WTC11 (cell line): Measurements from ENCODE around the gene SLC38A4. TPM values are rescaled to one million over a fixed set of nuclear protein-coding genes. Genes with fewer than 3 reads are reported as not detected.

Source experiments
- ATAC-seq: fragments of 200-7000 bp; cut with Tn5 transposase; 2 replicates; pipeline ENCODE4 v1.10.0; 2021; ENCODE audit warnings: mild to moderate bottlenecking, moderate library complexity
- CTCF ChIA-PET: fragments of 300-600 bp; sonication (Branson Sonifier 250); formaldehyde crosslinking; loops from one replicate; lab custom pipeline; 2021; ENCODE audit warnings: antibody characterized with exemption; lab: Charles Lee
- POLR2A ChIA-PET: fragments of 350-600 bp; sonication (Branson Sonifier 250); formaldehyde crosslinking; loops from one replicate; lab custom pipeline; 2021; ENCODE audit warnings: antibody characterized with exemption; lab: Charles Lee
- DNase-seq: peaks from one replicate; pipeline ENCODE4 v3.0.0; 2021; ENCODE audit warnings: low spot score
- H3K27ac Mint-ChIP-seq: 2 replicates; pipeline ENCODE4 v1.8.0; 2021; ENCODE audit warnings: mixed read lengths
- H3K27me3 Mint-ChIP-seq: 2 replicates; pipeline ENCODE4 v1.8.0; 2021; ENCODE audit warnings: low read depth, mild to moderate bottlenecking, moderate library complexity, mixed read lengths
- H3K36me3 Mint-ChIP-seq: 2 replicates; pipeline ENCODE4 v1.8.0; 2021; ENCODE audit warnings: mixed read lengths
- H3K4me1 Mint-ChIP-seq: 2 replicates; pipeline ENCODE4 v1.8.0; 2022; ENCODE audit warnings: mixed read lengths
- H3K4me3 Mint-ChIP-seq: 2 replicates; pipeline ENCODE4 v1.8.0; 2021; ENCODE audit warnings: mild to moderate bottlenecking, moderate library complexity, mixed read lengths
- H3K9me3 Mint-ChIP-seq: 2 replicates; pipeline ENCODE4 v1.8.0; 2021; ENCODE audit warnings: mixed read lengths
- CDX4 ChIP-seq: fragments of 250-450 bp; sonication (Bioruptor Pico); IDR thresholded peaks from 2 replicates; pipeline ENCODE4 v1.9.0; 2021; ENCODE audit warnings: moderate library complexity, mild to moderate bottlenecking, inconsistent platforms, borderline replicate concordance
- E2F1 ChIP-seq: sonication (generic); formaldehyde crosslinking; IDR thresholded peaks from 2 replicates; pipeline ENCODE4 v1.8.0; 2022; ENCODE audit warnings: mild to moderate bottlenecking, missing genetic modification reagents
- E2F4 ChIP-seq: sonication (generic); formaldehyde crosslinking; IDR thresholded peaks from 2 replicates; pipeline ENCODE4 v1.8.1; 2022; ENCODE audit warnings: low read depth, mild to moderate bottlenecking, moderate library complexity, missing genetic modification reagents, borderline replicate concordance
- ESRRA ChIP-seq: sonication (generic); formaldehyde crosslinking; IDR thresholded peaks from 2 replicates; pipeline ENCODE4 v1.8.1; 2022; ENCODE audit warnings: mild to moderate bottlenecking, missing genetic modification reagents, borderline replicate concordance
- ETV6 ChIP-seq: sonication (generic); formaldehyde crosslinking; IDR thresholded peaks from 2 replicates; pipeline ENCODE4 v1.8.1; 2022; ENCODE audit warnings: mild to moderate bottlenecking, missing genetic modification reagents
- FOXK1 ChIP-seq: sonication (generic); formaldehyde crosslinking; IDR thresholded peaks from 2 replicates; pipeline ENCODE4 v1.8.0; 2022; ENCODE audit warnings: mild to moderate bottlenecking, moderate library complexity, missing genetic modification reagents
- HMGA2 ChIP-seq: fragments of 250-450 bp; sonication (Bioruptor Pico); IDR thresholded peaks from 2 replicates; pipeline ENCODE4 v1.4.0; 2021; ENCODE audit warnings: mild to moderate bottlenecking, moderate library complexity
- MXD4 ChIP-seq: fragments of 250-450 bp; sonication (Bioruptor Pico); IDR thresholded peaks from 2 replicates; pipeline ENCODE4 v1.8.0; 2021; ENCODE audit warnings: mild to moderate bottlenecking, moderate library complexity, borderline replicate concordance
- NFATC4 ChIP-seq: fragments of 250-450 bp; sonication (Bioruptor Pico); IDR thresholded peaks from 2 replicates; pipeline ENCODE4 v1.9.0; 2021; ENCODE audit warnings: mild to moderate bottlenecking
- NR3C1 ChIP-seq: sonication (generic); formaldehyde crosslinking; conservative IDR thresholded peaks from 2 replicates; pipeline ENCODE4 v1.8.1; 2023; ENCODE audit warnings: low read depth, mild to moderate bottlenecking, missing genetic modification reagents
- PRDM15 ChIP-seq: sonication (generic); formaldehyde crosslinking; IDR thresholded peaks from 2 replicates; pipeline ENCODE4 v1.8.0; 2022; ENCODE audit warnings: missing genetic modification reagents
- TP53 ChIP-seq: sonication (generic); formaldehyde crosslinking; IDR thresholded peaks from 2 replicates; pipeline ENCODE4 v1.8.1; 2023; ENCODE audit warnings: mild to moderate bottlenecking, missing genetic modification reagents
- ZNF219 ChIP-seq: sonication (generic); formaldehyde crosslinking; IDR thresholded peaks from 2 replicates; pipeline ENCODE4 v1.8.0; 2023; ENCODE audit warnings: missing genetic modification reagents, mild to moderate bottlenecking, borderline replicate concordance
- ZNF317 ChIP-seq: sonication (generic); formaldehyde crosslinking; IDR thresholded peaks from 2 replicates; pipeline ENCODE4 v1.8.1; 2023; ENCODE audit warnings: low read depth, mild to moderate bottlenecking, moderate library complexity, missing genetic modification reagents, borderline replicate concordance
- ZNF512 ChIP-seq: sonication (generic); formaldehyde crosslinking; IDR thresholded peaks from 2 replicates; pipeline ENCODE4 v1.8.1; 2022; ENCODE audit warnings: missing genetic modification reagents, borderline replicate concordance
- ZNF671 ChIP-seq: fragments of 250-450 bp; sonication (Bioruptor Pico); IDR thresholded peaks from 2 replicates; pipeline ENCODE4 v1.8.0; 2021; ENCODE audit warnings: mild to moderate bottlenecking
- total RNA-seq: library from RNA; stranded (reverse); gene quantifications from 3 replicates; pipeline ENCODE4 v1.2.3, GENCODE V29; 2021
- TF ChIP-seq, protein P1 (sequence below): sonication (generic); formaldehyde crosslinking; IDR thresholded peaks from 2 replicates; pipeline ENCODE4 v1.8.1; 2022; ENCODE audit warnings: mild to moderate bottlenecking, missing genetic modification reagents, moderate library complexity, borderline replicate concordance
- TF ChIP-seq, protein P2 (sequence below): sonication (generic); formaldehyde crosslinking; IDR thresholded peaks from 2 replicates; pipeline ENCODE4 v1.8.1; 2023; ENCODE audit warnings: mild to moderate bottlenecking, moderate library complexity, missing genetic modification reagents

SLC38A4 gene
- total RNA-seq, 1 experiment from 2014 or later: 6.1 TPM

GRCh38 chr12:46857486-46857885, 31.7 kb upstream of the SLC38A4 start:
- no peak overlapping the region for H3K27ac Mint-ChIP-seq
- no peak for DNase-seq
- H3K27me3 Mint-ChIP-seq: peaks cover 12% of the 10 kb centered on the region
- TF ChIP-seq TP53 (no peak), CDX4 (no peak), PRDM15 (CRISPR knock-in tag) (no peak), ZNF219 (CRISPR knock-in tag) (no peak), MXD4 (no peak), ESRRA (CRISPR knock-in tag) (no peak), ETV6 (no peak), NR3C1 (no peak), HMGA2 (CRISPR knock-in tag) (no peak), NFATC4 (no peak), ZNF512 (no peak), E2F4 (CRISPR knock-in tag) (no peak), FOXK1 (no peak), ZNF671 (CRISPR knock-in tag) (no peak), E2F1 (CRISPR knock-in tag) (no peak), ZNF317 (CRISPR knock-in tag) (no peak)
- TF ChIP-seq, protein P1, sequence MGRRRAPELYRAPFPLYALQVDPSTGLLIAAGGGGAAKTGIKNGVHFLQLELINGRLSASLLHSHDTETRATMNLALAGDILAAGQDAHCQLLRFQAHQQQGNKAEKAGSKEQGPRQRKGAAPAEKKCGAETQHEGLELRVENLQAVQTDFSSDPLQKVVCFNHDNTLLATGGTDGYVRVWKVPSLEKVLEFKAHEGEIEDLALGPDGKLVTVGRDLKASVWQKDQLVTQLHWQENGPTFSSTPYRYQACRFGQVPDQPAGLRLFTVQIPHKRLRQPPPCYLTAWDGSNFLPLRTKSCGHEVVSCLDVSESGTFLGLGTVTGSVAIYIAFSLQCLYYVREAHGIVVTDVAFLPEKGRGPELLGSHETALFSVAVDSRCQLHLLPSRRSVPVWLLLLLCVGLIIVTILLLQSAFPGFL (CRISPR knock-in tag): no peak
- TF ChIP-seq, protein P2, sequence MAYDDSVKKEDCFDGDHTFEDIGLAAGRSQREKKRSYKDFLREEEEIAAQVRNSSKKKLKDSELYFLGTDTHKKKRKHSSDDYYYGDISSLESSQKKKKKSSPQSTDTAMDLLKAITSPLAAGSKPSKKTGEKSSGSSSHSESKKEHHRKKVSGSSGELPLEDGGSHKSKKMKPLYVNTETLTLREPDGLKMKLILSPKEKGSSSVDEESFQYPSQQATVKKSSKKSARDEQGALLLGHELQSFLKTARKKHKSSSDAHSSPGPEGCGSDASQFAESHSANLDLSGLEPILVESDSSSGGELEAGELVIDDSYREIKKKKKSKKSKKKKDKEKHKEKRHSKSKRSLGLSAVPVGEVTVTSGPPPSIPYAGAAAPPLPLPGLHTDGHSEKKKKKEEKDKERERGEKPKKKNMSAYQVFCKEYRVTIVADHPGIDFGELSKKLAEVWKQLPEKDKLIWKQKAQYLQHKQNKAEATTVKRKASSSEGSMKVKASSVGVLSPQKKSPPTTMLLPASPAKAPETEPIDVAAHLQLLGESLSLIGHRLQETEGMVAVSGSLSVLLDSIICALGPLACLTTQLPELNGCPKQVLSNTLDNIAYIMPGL (CRISPR knock-in tag): no peak
- CTCF ChIA-PET: no interaction called here
- no peak overlapping the region for H3K4me3 Mint-ChIP-seq
- ATAC-seq: no peak
- no peaks in the 10 kb centered on the region for H3K4me1 Mint-ChIP-seq
- H3K36me3 Mint-ChIP-seq: peaks cover 71% of the 10 kb centered on the region
- peaks cover 80% of the 10 kb centered on the region for H3K9me3 Mint-ChIP-seq
- POLR2A ChIA-PET: no interaction called here
